Activated T-helper 9 cell treated with anti-CD3 and anti-CD28 coated beads, Interleukin-2, amount 50 U/mL, for 16 hours (primary cell): ENCODE measurements around the gene CACNA2D2.
A peak's percentile ranks its signal among the peaks of the same experiment; 100 is the strongest.

ENCODE experiments used
- DNase-seq: peaks from one replicate; pipeline ENCODE4 v3.0.0-alpha.2; 2020; ENCODE audit warnings: low read depth

CACNA2D2 gene

DNA sequence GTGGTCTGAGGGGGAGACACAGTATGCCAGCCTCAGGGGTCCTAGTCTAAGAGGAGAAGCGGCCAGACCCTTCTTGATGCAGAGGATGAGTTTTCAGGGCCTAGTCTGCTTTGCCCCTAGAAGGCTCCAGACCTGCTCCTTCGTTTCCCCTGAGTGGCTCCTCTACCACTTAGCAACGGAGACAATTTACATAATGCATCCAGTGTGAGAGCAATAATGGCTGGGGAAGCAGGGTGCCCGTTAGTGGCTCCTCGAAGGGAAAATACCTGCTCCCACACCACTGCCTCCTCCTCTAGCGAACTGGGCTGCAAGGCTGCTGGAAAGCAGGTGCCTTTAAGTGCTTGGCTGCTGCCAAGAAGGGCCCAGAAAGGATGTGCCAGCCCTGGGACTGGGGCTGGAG is 38.9 kb downstream of the CACNA2D2 start:
- DNase-seq: no peak

DNA sequence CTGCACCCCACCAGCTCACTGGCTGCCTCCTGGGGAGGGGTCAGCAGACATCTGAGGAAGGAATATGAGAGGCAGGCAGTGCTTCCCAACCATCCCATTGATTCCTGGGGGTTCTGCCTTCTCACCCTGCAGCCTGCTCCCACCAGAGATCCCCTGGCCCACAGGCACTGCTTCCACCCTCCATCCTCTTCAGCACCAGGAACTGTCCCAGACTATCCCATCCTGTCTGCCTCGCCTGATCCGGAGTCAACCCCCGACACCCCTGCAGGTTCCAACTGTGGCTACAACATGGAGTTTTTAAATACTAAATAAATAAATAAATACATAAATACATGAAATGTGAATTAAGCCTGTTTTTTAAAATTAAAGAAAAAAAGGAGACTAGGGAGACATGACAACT is 43.6 kb downstream of the CACNA2D2 start:
- no peak for DNase-seq

DNA sequence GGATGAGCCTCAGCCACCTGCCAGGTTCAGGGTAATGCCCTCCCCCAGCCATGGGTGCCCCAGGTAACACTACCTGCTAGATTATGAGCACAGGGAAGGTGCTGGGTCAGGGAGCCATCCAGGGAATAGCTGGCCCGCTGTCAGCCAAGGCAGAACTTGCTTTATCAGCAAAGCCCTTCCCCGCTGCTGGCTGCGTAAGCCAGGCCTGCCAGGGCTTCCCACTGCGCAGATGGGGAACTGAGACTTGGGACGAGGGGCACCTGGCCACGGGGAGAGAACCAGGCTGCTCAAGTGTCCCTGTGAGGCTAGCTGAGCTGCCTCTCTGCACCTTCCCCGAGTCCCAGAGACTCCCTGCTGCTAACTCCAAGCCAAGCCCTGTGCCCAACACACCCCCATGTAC is 45.4 kb downstream of the CACNA2D2 start:
- DNase-seq: no peak

DNA sequence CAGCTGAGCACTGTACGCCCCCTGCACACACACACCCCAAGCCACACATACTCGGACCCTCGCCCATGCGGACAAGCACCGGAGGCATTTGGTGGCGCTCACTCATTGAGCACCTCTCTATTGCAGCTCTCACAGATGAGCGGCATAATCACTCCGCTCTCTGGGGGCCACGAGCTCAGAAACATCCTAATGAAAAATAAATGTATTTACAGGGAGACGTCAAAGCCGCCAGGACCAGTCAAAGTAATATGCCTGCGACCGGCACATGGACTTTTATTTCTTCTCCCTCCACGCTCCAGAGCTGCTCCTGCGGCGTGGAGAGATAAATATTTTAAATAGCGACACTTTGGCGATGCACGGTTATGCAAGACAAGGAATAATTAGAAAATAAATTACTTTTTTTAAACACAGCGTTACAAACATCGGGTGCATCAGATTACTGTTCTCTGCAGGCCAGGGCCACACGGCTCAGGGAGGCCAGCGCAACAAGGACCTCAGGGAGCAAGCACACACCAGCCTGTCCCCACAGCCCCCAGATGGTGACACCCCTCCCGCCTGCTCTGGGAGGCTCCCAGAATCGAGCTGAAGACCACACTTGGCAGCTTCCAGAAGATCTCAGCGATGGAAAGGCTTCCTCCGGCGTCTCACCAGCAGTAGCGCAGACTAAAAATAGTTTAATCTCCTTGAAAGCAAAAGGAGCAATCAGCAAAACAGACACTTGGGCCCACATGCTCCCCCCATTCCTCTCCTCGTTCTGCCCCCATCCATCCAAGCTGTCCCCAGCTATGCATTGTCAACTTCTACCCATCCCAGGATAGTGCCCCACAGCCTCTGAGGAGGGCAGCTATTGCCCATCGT is 48.0 kb downstream of the CACNA2D2 start:
- no peak for DNase-seq

DNA sequence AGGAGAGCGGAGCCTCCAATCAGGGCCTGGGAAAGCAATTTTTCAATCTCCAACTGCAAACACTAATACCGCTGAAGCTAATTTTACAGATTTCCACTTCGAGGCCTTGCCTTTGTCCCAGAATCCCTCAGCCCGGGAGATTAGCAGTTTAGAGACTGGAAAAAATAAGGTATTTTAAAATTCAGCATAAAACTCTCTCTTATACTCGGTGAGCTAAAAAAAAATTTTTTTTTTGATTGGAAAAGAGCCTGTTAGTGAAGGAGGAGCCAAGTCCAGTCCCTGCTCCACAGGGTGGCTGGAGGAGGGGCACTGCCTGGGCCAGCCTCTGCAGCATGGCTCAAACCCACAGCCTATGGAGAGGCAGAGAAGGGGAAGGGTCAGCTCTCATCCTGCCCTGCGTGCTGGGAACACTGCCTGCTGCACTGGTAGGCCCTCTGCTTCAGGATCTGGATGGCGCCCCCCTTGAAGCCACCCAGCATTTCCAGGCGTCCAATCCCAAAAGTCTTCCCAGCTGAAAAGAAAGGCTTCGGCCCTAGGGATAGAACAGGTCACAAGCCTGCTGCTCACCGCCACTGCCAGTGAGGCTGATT is 48.9 kb downstream of the CACNA2D2 start:
- DNase-seq: no peak

DNA sequence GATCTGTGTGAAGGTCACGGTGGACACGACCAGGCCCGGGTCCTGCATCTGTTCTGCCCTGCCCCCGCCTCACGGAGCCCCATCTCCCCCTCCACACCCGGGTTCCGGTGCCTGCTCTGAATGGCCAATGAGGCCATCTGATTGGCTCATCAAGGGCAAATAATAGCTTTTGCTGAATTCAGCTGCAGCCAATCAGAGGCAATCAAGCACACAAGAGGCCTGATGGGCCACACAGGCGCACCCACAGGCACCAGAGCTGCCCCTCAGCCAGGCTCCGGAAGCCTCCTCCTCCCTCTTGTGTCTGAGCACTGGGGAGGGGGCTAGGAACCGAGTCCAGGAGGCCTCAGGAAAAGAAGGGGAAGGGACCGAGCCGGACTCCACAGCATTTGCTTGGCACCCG is 49.5 kb downstream of the CACNA2D2 start:
- no peak for DNase-seq

DNA sequence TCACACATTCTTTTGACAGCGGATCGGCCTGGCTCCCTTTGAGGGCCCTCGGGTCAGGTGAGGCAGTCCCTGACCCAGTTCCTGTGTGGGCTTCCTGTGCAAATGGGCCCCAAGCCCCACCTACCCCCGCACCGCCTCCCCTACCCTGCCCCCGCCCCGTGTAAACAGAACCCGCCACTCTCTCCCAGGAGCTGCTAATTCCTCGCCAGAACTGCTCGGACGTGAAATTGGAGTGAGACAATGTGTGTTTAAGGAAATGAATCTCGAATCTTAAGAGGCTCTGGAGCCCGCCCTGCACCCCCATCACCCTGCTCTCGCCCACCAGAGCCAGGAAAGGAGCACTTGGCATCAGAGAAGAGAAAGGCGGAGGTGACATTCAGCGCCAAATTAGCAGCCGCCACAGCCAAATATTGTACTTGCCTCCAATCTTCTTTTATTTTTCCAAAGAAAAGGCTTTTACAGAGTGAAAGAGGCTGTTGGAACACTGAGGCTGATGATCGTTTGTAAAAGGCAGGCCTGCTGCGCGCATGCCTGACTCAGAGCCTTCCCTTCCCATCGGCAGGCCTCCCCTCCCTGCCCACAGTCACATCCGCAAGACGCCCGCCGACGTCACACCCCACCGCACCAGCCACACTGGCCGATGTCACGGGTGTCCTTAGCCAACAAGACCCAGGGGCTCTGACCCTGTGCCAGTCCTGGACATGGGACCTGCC is 53.1 kb downstream of the CACNA2D2 start:
- peak; percentile 22 for DNase-seq

DNA sequence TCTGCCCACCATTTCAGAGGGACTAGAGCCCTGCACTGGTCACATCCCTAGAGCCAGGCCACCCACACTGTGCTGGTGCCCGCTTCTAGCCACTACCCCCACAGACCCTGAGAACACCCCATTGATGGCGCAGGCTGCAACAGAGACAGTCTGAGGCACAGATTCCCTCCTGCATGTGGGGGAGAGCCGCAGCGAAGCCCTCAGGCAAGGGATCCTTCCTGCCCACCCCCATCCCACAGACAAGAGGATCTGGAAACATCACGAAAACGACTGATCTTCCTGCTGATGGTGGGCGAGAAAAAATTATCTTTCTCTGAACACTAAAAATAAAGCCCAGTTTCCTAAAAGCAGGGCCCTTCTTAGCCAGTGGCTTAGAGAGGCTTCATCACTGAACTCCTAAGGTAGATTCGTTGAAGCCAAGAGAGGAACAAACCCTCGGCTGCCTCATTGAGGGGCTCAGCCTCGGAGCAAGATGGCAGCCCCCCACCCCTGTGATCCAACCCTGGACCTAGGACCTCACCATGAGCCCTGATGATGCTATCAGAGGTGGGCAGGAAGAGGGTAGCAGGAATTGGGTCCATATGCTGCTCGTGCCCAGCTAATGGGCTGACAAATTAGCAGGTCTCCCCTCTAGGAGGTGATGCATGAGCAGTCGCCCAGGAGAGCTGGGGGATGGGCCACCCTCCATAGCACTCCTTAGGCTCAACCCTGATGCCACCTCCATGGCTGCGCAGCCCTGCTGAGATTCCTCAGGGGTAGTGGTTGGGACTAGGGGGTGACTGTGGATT is 54.5 kb downstream of the CACNA2D2 start:
- no peak for DNase-seq

DNA sequence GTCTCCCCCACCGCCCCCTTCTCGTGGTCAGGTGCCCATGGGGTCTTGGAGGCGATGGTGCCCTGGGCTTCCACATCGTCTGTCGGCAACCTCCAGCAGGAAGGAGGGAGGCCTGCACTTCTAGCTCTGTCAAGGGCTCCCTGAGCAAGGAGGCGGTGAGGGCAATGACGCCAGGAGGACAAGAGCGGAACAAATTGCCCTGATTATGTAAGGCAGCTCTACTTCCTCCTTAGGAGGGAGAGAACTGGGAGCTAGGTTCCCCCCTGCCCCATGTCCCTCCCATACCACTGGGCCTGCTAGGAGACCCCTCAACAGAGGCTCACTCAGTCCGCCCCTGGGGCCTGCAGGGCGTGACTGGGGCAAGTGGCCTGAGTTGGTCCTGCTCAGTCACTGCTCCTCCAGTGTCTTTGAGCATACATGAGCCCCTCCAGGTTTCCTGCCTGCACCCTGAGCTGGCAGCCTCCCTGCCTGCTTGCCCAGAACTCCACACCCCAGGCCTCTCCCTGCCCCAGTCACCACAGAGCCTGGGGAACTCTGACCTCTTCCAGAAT is 56.1 kb downstream of the CACNA2D2 start:
- no peak for DNase-seq

DNA sequence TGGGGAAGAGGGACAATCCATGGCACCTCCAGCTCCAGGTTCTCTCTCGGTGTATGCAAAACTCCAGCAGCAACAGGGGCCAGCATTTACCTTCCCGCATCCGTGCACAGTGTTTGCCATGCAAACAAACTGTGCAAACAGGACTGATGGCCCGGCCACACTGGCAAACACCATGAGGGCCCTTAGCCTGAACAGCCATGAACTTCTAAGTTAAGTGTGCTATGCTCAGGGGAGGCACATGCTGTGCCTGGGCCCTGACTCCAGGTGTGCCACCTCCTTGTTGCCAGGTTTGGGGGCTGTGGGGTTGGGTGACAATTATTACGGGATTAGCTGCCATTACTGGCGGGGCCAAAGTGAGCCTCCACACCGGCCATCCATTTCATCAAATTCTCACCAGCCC is 57.5 kb downstream of the CACNA2D2 start:
- DNase-seq: no peak

DNA sequence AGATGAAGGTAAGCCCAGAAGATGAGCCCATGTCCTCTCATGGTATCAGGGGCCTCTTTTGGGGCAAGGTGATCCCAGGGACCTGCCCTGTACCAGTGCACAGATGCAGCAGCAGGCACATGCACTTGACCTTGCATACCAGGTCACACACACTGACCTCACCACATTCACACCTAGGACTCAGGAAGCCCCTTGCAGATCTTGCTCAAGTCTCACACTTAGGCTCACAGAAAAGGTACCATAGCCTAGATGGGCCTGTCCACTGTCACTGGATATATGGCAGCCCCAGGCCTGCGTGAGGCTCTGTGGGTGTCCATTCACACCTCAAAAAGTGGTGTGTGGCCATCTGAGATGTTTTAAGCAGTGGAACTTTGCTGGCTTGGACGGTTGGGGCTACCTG is 58.7 kb downstream of the CACNA2D2 start:
- no peak for DNase-seq

DNA sequence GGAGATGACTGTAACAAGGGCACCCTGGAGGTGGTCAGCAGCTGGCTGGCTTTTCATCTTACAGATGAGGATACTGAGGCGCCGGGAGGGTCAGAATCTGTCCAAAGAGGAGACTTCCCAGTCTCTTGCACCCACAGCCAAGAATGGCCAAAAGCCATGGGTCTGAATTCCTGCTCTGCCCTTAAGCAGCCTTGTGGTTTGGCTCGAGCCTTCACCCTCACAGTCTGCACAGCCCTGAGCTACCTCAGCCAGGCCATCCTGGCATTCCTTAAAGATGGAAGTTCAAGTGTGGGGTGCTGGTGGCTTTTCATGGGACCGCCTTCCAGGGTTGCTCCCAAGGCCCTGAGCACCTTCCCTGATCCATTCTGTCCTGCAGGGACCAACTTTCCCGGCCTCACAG is 59.2 kb downstream of the CACNA2D2 start:
- no peak for DNase-seq

DNA sequence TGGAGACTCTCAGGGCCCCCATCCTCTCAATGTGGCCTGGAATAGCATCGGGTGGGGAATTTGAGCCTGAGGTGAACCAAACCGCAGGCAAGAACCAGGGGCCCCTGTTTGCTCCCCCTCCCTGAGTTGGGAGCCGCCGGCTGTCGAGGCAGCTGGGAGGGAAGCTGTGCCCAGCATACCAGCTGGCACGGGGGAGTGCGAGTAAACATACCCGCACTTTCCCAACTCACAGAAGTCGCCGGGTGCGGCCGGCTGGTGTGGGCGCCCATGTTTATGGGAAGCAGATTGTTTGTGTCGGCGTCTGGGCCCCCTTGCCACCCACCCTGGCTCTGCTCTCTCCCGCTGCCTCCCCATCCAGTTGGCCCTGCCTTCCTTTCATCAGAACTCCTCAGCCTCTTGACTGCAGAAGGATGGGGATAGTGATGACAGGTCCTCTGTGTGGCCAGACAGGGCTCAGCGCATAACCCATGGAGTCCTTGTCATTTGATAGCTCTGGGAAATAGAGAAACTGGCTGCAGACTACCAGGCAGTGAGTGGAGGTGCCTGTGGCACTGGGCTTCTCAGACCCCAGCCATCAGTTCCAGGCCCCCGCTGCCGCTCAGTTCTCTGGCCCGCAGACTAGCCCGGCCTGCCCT is 60.4 kb downstream of the CACNA2D2 start:
- DNase-seq: no peak

DNA sequence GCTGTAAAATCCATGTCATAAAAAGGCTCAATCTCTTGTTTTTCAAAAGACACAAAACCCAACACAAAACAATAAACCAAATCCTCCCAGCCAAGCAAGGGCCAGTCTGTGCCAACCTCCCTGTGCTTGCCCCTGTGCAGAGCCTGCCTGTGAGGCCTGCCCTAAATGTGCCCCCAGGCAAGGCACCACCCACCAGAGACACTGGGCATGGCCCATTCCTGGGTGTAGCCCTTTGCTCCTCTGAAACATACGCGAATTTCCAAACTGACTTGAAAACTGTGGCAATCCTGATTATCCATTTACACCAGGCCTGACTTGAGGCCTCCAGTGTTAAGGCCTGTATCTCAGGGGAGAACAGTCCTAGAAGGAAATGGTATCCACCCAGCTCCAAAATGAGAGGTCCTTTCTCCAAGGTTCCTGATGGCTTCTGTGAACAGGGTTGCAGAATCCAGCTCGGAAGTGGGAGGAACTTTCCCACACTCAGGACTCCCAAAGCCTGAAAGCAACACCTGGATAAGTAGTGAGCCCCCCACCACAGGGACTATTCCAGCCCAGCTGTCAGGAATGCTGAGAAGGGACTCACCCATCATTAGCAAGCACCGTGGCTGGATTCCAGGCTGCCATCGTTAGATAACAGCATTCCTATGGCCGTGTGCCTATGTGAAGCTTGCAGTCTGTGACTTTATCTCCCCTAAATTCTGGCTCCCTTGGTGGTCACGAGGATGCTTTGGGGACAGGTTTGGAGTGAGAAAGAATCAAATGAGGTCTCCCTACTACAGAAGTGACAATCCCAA is 61.8 kb downstream of the CACNA2D2 start:
- no peak for DNase-seq

DNA sequence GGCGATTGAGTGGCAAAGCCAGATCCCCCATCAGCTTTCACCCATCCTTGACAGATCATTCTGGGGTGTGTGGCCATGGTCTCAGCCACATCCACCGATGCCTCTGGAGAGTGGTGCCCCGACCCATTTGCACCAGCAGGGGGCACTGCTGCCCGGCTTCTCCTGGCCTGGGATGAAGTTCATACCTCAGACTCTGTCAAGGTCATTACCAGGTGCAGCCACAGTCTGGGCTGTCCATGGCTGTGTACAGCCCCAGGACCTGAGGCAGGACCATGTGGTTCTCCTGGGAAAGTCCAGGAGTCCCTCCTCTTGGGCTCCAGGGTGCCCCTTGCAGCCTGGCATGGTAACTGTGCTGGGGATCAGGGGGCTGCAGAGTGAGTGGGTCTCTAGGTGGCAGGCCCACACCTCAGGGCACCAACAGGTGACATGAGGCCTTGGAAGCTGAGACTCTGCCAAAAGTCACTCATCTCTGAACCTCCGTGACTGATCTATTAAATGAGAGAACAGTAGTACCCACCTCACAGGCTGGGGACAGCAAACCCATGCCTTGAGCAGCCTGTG is 67.2 kb downstream of the CACNA2D2 start:
- peak; percentile 48 for DNase-seq

DNA sequence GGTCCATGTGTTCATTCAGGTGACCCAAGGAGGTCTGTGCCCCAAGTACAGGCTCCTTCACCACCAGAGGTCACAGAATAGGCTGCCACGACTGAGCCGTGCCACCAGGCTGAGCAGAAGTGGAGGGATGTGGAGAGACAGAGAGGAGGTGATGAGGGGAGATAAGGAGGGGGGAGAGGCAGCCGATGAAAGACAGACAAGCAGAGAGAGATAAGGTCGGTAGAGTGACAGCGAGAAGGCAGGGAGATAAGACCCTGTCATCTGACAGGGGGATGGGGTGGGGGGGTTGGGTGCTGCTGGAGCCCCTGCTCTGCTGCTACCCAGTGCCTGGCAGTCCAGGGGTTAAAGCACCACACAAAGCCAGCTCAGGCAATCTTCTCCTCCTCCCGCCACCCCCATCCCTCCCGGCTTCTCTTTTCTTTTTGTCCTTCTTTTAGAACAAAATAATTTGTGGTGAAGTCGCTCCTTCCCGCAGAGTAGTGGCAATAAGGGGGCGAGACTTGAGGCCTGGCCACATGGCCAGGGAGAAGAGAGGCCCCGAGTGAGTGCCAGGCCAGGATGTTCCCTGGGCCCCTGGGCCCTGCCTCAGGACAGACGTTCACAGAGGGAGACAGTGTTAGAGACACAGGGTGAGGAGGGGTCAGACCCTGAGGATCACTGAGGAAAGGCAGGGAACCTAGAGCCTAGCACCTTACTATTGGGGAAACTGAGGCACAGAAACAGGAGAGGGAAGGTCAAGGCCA is 67.9 kb downstream of the CACNA2D2 start:
- no peak for DNase-seq

DNA sequence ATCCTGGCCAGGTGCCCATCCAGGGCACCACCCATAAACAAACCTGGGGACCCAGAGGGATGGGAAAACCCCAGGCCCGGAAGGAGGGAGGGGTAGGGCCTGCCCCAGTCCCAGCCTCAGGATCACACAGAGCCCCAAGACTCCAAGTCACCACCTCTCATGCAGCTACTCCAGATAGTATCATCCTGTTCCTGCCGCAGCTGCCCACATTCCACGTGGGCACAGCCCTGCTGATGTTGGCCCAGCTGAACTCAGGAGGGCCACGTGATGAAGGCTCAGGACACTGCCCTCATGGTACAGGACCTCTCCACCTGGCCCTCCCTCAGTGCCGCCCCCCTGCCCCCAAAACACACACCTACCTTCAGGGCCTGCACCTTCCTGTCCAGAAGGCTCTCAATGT is 69.5 kb downstream of the CACNA2D2 start:
- DNase-seq: no peak

DNA sequence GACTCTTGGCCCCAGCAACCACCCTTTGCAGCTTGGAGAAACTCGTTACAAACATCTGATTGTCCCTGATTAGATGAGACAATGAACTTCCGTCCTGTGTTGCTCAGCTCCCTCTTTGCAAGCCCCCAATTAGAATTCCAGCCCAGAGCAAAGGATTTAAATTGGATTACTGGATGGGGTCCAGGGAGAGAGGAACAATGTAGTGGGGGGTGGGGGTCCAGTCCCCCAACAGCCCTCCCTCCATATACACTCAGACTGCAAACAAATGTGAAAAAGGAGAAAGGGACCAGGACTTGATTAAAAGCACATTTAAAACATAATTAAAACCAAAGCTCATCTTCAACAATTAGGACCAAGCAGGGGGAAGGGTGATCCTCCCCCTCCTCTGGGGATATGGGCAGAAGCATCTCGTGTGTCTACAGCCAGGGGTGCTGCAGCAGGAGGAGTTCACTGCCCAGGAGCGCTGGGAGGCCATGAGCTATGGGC is 72.4 kb downstream of the CACNA2D2 start:
- DNase-seq: no peak

DNA sequence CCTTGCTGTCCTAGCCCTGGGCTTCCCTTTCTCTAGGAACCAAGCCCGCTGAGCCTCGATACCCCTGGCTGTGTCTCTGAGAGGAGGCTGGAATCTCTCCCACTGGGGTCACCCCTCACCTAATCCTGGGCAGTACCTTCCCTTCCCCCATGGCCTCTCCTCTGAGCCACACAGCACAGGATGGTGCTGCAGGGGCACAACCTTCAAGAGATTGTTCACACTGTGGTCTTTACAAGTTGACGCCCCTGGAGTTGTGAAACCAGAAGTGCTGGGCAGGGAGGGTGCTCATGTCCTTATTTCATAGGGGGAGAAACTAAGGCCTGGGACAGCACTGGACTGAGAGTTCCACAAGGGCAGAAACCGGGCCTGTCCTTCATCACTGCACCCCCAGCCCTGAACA is 73.2 kb downstream of the CACNA2D2 start:
- no peak for DNase-seq
